DMS153 treated with DMSO at 0.1 percent for 48 hours (cell line): Measurements from ENCODE around the gene GHRH.

ENCODE experiments used
- DNase-seq: peaks from one replicate; lab custom pipeline; 2025; ENCODE audit not compliant: unreplicated experiment; lab: John Stamatoyannopoulos, UW

Gene GHRH

DNA sequence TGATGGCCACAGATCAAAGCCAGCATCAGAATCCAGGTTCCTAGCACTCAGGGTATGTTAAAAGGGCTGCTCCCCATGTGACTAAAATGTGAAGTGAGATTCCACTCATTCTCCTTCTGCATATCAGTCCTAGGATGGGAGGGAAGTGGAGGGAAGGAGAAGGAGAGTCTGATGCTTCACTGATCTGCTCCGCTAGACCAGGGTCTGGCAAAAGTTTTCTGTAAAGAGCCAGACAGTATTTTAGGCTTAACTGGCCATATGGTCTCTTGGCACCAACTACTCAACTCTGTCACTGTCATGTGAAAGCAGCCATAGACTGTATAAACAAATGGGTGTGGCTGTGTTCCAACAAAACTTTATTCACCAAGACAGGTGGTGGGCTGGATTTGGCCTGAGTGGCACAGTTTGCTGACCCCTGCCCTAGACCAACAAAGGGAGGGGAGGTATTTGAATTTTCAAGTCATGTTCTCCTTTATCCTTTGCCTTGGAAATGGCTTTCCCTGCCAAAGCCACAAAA lies 22.6 kb downstream of the GHRH start:
- DNase-seq, result no peak

DNA sequence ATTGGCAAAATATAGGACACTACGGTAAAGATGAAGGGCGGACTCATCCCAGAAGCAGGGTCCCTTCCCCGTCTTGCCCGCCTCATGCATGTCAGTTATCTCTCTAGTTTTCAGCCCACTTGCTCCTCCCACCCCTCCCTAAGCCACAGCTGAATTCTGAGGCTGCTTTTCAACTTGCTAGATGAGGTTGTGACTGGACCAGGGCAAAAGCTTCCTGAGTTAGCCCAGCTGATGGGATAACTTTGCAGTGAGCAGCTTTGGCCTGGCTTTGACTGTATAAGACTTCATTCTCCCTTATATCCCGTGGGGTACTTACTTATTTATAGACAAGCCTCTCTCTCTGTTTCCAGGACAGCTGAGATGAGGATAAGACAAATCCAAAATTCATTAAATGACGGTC lies 23.2 kb downstream of the GHRH start:
- DNase-seq, result no peak

DNA sequence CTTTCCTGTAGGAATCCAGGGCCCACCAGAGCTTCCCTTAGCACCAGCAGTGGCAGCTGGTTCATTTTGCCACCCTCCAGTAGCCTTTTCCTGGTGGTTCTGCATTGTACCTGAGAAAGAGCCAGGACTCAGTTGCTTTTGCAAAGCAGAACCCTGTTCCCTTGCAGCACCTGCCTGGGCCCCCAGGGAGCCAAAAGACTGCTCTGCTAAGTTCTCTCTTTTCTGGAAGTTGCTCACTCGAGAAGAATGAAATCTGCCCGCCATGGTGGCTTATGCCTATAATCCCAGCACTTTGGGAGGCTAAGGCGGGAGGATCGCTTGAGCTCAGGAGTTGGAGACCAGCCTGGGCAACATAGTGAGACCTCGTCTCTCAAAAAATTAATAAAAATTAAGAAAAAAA lies 24.0 kb downstream of the GHRH start:
- no peak for DNase-seq

DNA sequence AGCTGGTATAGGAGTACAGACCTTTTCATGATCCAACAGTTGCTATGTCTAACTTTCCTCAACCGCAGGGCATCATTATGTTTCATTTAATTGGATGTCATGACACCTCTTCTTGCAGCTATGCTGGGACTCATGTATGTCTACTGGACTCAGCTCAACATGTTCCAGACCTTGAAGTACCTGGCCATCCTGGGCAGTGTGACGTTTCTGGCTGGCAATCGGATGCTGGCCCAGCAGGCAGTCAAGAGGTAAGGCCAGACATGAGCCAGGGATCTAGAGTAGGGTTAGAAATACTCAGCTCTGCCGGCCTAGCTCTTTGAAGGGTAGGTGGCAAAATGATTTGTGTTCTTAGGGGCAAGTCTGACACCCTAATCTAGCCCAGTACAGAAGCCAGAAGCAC lies 25.2 kb downstream of the GHRH start:
- DNase-seq, result no peak

DNA sequence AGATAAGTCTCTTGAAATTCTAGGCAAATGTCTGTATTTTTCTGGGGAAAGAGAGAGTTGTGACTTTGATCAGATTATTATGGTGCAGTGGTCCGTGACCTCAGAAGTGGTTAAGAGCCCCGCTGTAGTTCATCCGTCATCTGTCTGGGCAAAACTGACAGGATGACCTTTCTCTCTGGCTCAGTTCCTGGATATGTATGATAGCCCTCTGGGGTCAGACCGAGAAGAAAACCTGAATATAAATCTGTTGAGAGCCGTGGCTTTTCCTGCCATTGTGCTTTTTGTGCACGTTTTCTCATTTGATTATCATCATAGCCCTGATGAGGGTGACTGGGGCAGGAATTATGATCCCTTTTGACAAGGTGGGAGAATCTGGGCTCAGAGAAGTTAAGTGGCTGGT lies 26.5 kb downstream of the GHRH start:
- DNase-seq, result no peak

GRCh38 chr20:37234254-37234581 lies 27.4 kb downstream of the GHRH start:
- DNase-seq, result no peak

GRCh38 chr20:37233548-37234253 lies 27.9 kb downstream of the GHRH start:
- no peak for DNase-seq

DNA sequence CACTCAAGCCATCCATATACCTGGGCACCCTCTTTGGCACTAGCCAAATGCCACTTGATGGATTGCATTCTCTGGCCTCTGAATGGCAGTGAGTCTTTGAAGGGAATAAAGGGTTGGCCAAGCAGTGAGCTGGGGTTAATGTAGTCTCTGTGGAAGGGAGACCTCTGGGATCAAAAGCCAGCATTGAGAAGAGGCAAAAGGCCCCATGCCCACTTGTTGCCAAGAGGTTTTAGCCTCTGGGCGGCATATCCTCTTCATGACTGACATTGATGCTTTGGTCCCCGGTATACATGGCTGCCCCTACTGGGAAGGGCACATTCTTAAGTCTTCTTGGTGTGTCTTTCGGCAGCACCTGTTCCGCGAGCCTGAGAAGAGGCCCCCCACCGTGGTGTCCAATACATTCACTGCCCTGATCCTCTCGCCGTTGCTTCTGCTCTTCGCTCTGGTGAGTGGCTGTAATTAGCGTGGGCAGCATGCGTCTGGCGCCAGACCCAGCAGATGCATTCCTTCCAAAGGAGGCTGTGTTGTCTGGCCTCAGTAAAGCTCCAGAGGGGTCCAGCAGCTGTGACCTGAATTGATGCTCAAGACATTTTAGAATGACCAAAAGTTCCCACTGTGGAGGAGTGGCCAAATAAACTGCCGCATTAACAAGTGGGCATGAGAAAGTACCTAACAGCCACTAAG lies 29.5 kb downstream of the GHRH start:
- no peak for DNase-seq

GRCh38 chr20:37230200-37230599 lies 31.4 kb downstream of the GHRH start:
- DNase-seq, result no peak

DNA sequence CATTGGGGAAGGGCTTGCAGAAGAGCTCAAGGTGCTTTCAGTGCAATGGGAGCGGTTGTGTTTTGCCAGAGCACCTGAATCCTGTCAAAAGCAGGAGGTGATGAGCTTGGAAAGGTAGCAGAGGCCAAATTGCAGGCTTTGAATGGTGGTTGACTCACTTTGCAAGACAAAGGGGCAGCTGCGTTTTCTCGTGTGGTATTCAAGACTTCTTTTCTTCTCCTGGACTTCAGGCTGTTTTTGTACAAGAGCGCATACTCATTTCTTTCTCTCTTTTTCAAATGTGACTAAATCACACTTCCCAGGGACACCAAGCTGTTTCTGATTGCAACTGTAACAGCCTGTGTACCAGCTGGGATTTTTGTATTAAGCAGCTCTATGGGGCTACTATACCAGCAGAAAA lies 32.3 kb downstream of the GHRH start:
- DNase-seq, result no peak

DNA sequence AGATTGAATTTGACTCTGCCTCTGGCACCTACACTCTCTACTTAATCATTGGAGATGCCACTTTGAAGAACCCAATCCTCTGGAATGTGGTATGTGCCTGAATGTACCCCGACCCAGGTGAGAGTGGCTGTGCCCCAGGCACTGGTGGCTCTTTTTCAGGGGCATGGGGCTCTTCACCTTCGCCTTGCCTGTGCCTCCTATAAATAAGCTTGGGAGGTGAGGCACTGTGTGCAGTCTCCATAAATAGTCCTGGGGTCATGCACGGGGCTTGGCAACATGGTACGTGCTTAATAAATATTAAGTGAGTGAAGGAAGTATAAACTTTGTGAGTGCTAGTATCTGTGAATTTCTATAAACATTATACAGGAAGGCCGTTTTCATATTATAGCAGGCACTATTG lies 33.0 kb downstream of the GHRH start:
- no peak for DNase-seq

- no peak for DNase-seq
Measured at GRCh38 chr20:37228082-37228481, 33.5 kb downstream of the GHRH start.

DNA sequence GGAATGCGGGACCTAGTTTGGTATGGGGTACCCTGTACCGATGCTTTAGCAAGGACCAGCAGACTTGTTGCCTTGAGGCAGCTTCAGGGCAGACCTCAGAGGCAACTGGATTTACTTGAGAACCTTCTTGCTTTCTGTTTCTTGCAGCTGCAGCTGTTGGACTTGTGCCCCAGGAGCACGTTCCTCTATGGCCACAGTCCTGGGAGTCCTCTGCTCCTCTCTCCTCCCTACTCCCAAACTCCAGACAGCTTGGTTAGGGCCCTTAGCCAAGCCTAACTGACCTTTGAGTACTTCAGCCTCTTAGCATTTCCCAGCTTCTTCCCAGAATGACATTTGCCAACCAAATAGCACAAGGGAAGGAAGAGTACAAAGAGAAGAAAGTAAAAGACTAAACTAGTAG lies 34.7 kb downstream of the GHRH start:
- DNase-seq, result no peak

GRCh38 chr20:37225146-37225545 lies 36.5 kb downstream of the GHRH start:
- no peak for DNase-seq

DNA sequence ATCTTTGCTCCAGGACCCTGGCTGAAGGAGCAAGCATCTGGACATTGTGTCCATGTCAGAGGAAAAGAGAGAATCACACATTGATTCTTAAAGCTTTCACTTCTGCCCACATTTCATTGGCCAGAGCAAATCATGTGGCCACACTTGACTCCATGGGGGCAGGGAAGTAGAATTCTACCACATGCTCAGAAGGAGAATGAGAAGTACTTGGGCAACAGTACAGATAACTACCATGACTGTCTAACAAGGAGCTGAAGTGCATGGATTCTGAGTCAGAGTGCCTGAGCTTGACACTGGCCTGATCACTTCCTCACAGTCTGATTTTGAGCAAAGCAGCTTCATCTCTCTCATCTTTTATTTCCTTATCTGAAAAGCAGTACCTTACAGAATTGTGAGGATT lies 38.6 kb downstream of the GHRH start:
- DNase-seq, result no peak

GRCh38 chr20:37222086-37222485 lies 39.5 kb downstream of the GHRH start:
- DNase-seq, result no peak

DNA sequence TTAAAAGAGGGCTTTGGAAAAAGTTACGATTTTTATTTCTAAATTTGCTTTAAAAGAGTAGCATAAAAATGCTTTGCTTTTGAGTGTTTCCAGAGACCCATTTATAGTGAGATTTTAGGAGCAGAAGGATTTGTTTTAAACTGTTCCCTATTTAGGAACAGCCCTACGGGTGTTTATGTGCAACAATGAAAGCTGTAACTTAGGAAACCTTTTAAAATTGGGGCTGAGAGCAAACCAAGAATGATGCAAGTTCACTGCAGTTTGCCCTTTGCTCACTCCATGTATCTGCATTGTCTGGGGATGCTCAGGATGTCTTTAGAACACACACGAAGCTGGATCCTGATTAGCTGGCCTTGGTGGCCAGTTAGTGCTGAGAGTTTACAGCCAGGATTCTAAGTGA lies 40.9 kb downstream of the GHRH start:
- no peak for DNase-seq

GRCh38 chr20:37219751-37220668 lies 41.6 kb downstream of the GHRH start:
- no peak for DNase-seq

GRCh38 chr20:37218976-37219375 lies 42.6 kb downstream of the GHRH start:
- no peak for DNase-seq

DNA sequence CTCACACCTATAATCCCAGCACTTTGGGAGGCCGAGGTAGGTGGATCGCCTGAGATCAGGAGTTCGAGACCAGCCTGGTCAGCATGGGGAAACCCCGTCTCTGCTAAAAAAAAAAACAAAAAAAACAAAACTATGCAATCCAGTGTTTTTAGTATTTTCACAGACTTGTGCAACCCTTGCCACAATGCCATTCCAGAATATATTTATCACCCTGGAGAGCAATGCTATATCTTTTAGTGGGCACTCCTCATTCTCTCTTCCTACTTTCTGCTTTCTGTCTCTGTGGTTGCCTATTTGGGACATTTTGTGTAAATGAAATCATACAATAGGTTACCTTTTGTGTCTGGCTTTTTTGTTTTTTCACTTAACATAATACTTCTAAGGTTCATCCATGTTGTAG lies 43.2 kb downstream of the GHRH start:
- DNase-seq, result no peak

DNA sequence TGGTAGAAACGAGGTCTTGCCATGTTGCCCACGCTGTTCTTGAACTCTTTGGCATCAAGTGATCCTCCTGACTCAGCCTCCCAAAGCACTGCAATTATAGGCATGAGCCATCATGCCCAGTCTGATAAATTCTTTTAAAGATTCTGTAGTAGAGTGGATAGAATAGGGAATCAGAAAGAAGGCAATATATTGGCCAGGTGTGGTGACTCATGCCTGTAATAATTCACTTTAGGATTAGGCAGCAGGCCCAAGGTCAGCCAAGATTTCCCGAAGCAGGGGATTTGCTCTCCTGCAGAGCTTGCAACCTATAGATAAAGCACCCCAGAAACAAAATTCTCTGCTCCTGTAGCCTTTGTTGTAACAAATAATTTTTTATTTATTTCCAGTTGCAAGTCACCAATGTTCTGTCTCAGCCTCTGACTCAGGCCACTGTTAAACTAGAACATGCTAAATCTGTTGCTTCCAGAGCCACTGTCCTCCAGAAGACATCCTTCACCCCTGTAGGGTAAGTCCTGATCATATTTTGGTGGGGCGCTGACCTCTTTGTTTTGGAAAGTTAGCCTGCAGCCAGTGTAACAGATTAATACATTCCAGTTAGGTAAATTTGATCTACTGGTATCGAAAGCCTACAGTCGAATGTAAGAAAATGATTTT lies 51.8 kb downstream of the GHRH start:
- DNase-seq, result no peak
